Measurements from ENCODE around the gene A2M. TPM values are rescaled to one million over a fixed set of nuclear protein-coding genes. Genes with fewer than 3 reads are reported as not detected.

A2M gene
- total and polyA plus RNA-seq, 4 donors: 1,731 to 2,622 (median 2,052) TPM

DNA sequence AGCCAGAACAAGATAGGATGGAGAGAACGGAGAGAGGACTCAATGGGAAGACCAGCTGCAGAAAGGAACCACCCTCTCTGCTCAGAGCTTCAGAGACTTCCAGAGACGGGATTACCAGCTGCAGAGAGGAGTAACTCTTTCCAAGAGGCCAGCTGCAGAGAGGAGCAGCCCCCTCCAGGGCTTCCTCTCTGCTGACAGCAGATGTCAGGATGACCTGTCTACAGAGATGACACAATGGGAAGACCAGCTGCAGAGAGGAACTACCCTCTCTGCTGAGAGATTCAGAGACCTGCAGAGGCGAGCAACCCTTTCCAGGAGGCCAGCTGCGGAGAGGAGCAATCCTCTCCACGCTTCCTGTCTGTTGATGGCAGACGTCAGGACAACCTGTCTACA is 64.6 kb downstream of the A2M start:
- H3K4me3 ChIP-seq (ENCODE audit: low read depth in 1 of 3, low read length in 3 of 3): no peak overlapping the region
- H3K9me3 ChIP-seq (ENCODE audit: control insufficient read depth in 4 of 4, low read length in 3 of 4): no peaks in the 10 kb centered on the region
- 80% methylated on average over 6 of the region's 6 CpGs for WGBS
- H3K27ac ChIP-seq (ENCODE audit: low read depth in 1 of 2, low read length in 2 of 2): no peak overlapping the region
- no peak for DNase-seq (ENCODE audit: low spot score)
- H3K9ac ChIP-seq (ENCODE audit: low read depth in 1 of 2, low read length in 2 of 2): no peak overlapping the region
- no peaks in the 10 kb centered on the region for H3K36me3 ChIP-seq (ENCODE audit: control insufficient read depth in 4 of 4, insufficient read depth in 3 of 4, low read depth in 1 of 4, low read length in 3 of 4)
- no peaks in the 10 kb centered on the region for H3K27me3 ChIP-seq (ENCODE audit: control insufficient read depth in 4 of 4, insufficient read depth in 4 of 4, low read length in 3 of 4)
- no peak for TF ChIP-seq ATF3 (IDR thresholded peaks at IDR 0.05)
- TF ChIP-seq FOXA1 (IDR thresholded peaks at IDR 0.05): no peak
- TF ChIP-seq GABPA (IDR thresholded peaks at IDR 0.05 in 1 of 2, conservative IDR thresholded peaks at IDR 0.05 in 1 of 2): no peak
- no peak for TF ChIP-seq HNF4G (IDR thresholded peaks at IDR 0.05)
- no peak for TF ChIP-seq MAX (IDR thresholded peaks at IDR 0.05)
- TF ChIP-seq EGR1 (IDR thresholded peaks at IDR 0.05; ENCODE audit: low read depth in 2 of 2): no peak
- no peak for TF ChIP-seq YY1 (IDR thresholded peaks at IDR 0.05)
- TF ChIP-seq REST (IDR thresholded peaks at IDR 0.05): no peak
- TF ChIP-seq RXRA (IDR thresholded peaks at IDR 0.05): no peak
- TF ChIP-seq JUND (IDR thresholded peaks at IDR 0.05): no peak
- TF ChIP-seq HNF4A (conservative IDR thresholded peaks at IDR 0.05): no peak
- TF ChIP-seq, protein P1, sequence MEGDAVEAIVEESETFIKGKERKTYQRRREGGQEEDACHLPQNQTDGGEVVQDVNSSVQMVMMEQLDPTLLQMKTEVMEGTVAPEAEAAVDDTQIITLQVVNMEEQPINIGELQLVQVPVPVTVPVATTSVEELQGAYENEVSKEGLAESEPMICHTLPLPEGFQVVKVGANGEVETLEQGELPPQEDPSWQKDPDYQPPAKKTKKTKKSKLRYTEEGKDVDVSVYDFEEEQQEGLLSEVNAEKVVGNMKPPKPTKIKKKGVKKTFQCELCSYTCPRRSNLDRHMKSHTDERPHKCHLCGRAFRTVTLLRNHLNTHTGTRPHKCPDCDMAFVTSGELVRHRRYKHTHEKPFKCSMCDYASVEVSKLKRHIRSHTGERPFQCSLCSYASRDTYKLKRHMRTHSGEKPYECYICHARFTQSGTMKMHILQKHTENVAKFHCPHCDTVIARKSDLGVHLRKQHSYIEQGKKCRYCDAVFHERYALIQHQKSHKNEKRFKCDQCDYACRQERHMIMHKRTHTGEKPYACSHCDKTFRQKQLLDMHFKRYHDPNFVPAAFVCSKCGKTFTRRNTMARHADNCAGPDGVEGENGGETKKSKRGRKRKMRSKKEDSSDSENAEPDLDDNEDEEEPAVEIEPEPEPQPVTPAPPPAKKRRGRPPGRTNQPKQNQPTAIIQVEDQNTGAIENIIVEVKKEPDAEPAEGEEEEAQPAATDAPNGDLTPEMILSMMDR (IDR thresholded peaks at IDR 0.05; ENCODE audit: low read depth, low read length, missing input control): no peak
- H3K4me1 ChIP-seq (ENCODE audit: control insufficient read depth in 4 of 4, insufficient read depth in 4 of 4, low read length in 3 of 4): no peaks in the 10 kb centered on the region

GRCh38 chr12:9050521-9051157 is 65.1 kb downstream of the A2M start:
- DNase-seq (ENCODE audit: low spot score): no peak
- H3K9ac ChIP-seq (ENCODE audit: low read depth in 1 of 2, low read length in 2 of 2): no peak overlapping the region
- no peaks in the 10 kb centered on the region for H3K9me3 ChIP-seq (ENCODE audit: control insufficient read depth in 4 of 4, low read length in 3 of 4)
- no peak overlapping the region for H3K4me3 ChIP-seq (ENCODE audit: low read depth in 1 of 3, low read length in 3 of 3)
- no peaks in the 10 kb centered on the region for H3K27me3 ChIP-seq (ENCODE audit: control insufficient read depth in 4 of 4, insufficient read depth in 4 of 4, low read length in 3 of 4)
- no peak overlapping the region for H3K27ac ChIP-seq (ENCODE audit: low read depth in 1 of 2, low read length in 2 of 2)
- 85% methylated on average over 15 of the region's 15 CpGs for WGBS
- TF ChIP-seq ZBTB33 (IDR thresholded peaks at IDR 0.05) (no peak), ATF3 (IDR thresholded peaks at IDR 0.05) (no peak)
- no peaks in the 10 kb centered on the region for H3K36me3 ChIP-seq (ENCODE audit: control insufficient read depth in 4 of 4, insufficient read depth in 3 of 4, low read depth in 1 of 4, low read length in 3 of 4)
- H3K4me1 ChIP-seq (ENCODE audit: control insufficient read depth in 4 of 4, insufficient read depth in 4 of 4, low read length in 3 of 4): no peaks in the 10 kb centered on the region

Data from liver (tissue), 9 donors.